Endothelial cell of umbilical vein (primary cell): ENCODE data around the gene RASGEF1C.

Experiments used
- POLR2A ChIP-seq: IDR thresholded peaks from 2 replicates; pipeline ENCODE4 v1.6.1; 2012; ENCODE audit warnings: low read depth, mild to moderate bottlenecking, control low read depth, low read length
- POLR2AphosphoS5 ChIP-seq: IDR thresholded peaks from 2 replicates; pipeline ENCODE4 v1.6.1; 2012; ENCODE audit warnings: low read depth, mild to moderate bottlenecking, control low read depth, low read length, moderate library complexity; ENCODE audit not compliant: insufficient read depth
- TF ChIP-seq, protein P1 (sequence below), 2 donors: IDR thresholded peaks; 1 replicate in 1 of 2; 2 replicates in 1 of 2; pipeline ENCODE4 v1.5.1; 2011; ENCODE audit warnings: low read length in 2 of 2, mild to moderate bottlenecking in 2 of 2, moderate library complexity in 2 of 2, control low read depth in 1 of 2, inconsistent platforms in 1 of 2, low read depth in 1 of 2; ENCODE audit not compliant: insufficient read depth in 1 of 2; ENCODE audit errors: extremely low read depth in 1 of 2

- TF ChIP-seq, protein P1, sequence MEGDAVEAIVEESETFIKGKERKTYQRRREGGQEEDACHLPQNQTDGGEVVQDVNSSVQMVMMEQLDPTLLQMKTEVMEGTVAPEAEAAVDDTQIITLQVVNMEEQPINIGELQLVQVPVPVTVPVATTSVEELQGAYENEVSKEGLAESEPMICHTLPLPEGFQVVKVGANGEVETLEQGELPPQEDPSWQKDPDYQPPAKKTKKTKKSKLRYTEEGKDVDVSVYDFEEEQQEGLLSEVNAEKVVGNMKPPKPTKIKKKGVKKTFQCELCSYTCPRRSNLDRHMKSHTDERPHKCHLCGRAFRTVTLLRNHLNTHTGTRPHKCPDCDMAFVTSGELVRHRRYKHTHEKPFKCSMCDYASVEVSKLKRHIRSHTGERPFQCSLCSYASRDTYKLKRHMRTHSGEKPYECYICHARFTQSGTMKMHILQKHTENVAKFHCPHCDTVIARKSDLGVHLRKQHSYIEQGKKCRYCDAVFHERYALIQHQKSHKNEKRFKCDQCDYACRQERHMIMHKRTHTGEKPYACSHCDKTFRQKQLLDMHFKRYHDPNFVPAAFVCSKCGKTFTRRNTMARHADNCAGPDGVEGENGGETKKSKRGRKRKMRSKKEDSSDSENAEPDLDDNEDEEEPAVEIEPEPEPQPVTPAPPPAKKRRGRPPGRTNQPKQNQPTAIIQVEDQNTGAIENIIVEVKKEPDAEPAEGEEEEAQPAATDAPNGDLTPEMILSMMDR (IDR thresholded peaks at IDR 0.05; ENCODE audit: extremely low read depth in 1 of 2, insufficient read depth in 1 of 2, low read depth in 1 of 2, low read length in 2 of 2): no peak
- TF ChIP-seq POLR2A: no peak
- no peak for TF ChIP-seq POLR2AphosphoS5
Measured at GRCh38 chr5:180099733-180100611, 109.0 kb downstream of the RASGEF1C start.
